SK-N-MC (cell line): Measurements from ENCODE around the gene KIFBP.

Experiments used
- EZH2 ChIP-seq: fragments of 200-600 bp; sonication (generic); IDR thresholded peaks from one replicate; pipeline ENCODE4 v1.6.1; 2017; ENCODE audit warnings: antibody characterized with exemption
- FOXP2 ChIP-seq: optimal IDR thresholded peaks from 2 replicates; pipeline ENCODE3; 2011; ENCODE audit warnings: mild to moderate bottlenecking, moderate library complexity; ENCODE audit not compliant: insufficient read depth; ENCODE audit errors: extremely low read length, control extremely low read depth
- POLR2AphosphoS5 ChIP-seq: IDR thresholded peaks from 2 replicates; pipeline ENCODE4 v1.6.1; 2012; ENCODE audit warnings: mild to moderate bottlenecking, low read depth, low read length, borderline replicate concordance

GRCh38 chr10:68982389-68982788 lies 6.2 kb upstream of the KIFBP start:
- TF ChIP-seq POLR2AphosphoS5, result no peak
- TF ChIP-seq EZH2, result no peak
- no peak for TF ChIP-seq FOXP2
